ENCODE data around the gene RFX8.

- TF ChIP-seq, protein P1, sequence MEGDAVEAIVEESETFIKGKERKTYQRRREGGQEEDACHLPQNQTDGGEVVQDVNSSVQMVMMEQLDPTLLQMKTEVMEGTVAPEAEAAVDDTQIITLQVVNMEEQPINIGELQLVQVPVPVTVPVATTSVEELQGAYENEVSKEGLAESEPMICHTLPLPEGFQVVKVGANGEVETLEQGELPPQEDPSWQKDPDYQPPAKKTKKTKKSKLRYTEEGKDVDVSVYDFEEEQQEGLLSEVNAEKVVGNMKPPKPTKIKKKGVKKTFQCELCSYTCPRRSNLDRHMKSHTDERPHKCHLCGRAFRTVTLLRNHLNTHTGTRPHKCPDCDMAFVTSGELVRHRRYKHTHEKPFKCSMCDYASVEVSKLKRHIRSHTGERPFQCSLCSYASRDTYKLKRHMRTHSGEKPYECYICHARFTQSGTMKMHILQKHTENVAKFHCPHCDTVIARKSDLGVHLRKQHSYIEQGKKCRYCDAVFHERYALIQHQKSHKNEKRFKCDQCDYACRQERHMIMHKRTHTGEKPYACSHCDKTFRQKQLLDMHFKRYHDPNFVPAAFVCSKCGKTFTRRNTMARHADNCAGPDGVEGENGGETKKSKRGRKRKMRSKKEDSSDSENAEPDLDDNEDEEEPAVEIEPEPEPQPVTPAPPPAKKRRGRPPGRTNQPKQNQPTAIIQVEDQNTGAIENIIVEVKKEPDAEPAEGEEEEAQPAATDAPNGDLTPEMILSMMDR (IDR thresholded peaks at IDR 0.05 in 4 of 5, conservative IDR thresholded peaks at IDR 0.05 in 1 of 5) = no peak
- no peak for TF ChIP-seq POLR2A (IDR thresholded peaks at IDR 0.05)
These were observed 99.9 kb downstream of the RFX8 start for GRCh38 chr2:101374821-101375561.

Measured in gastrocnemius medialis (tissue), 4 donors.